ENCODE data around the gene COX7A2L.

DNA sequence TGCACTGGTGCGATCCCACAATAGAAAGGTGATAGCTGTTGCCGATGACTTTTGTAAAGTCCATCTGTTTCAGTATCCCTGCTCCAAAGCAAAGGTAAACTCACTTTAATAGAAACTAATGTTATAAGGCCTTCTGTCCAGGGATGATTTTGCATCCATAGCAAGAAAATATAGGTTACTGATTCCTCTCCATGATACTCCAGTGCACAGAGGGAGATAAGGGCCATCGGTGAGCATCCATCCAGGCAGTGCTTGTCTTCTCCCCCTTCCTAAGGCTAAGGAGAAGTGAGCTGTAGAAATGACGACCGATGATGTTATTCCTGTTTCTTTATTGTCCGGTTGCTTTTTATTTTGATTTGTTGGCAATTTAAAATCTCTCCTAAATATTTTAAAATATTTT lies 32.1 kb downstream of the COX7A2L start:
- TF ChIP-seq CTCF (IDR thresholded peaks at IDR 0.05) (no peak), POLR2A (IDR thresholded peaks at IDR 0.05) (no peak)
